ENCODE results near the gene PHLDA2.

The PHLDA2 gene

GRCh38 chr11:2885017-2885677 lies 44.1 kb downstream of the PHLDA2 start:
- peak overlapping the region; percentile 29 for H3K27ac ChIP-seq (ENCODE audit: low read depth, low read length, severe bottlenecking)
- peak overlapping the region; percentile 69 for H3K4me3 ChIP-seq (ENCODE audit: extremely low read depth, insufficient read depth, low read length, poor library complexity, severe bottlenecking)
- 0 to 2% methylated on average over 80 of the region's 80 CpGs for WGBS, 2 experiments (ENCODE audit: insufficient coverage in 2 of 2)
- H3K9me3 ChIP-seq (ENCODE audit: control insufficient read depth, low read length), result no peaks in the 10 kb centered on the region
- H3K4me1 ChIP-seq (ENCODE audit: control insufficient read depth, insufficient read depth, low read length, poor library complexity, severe bottlenecking), result peaks cover 16% of the 10 kb centered on the region
- peaks cover 10% of the 10 kb centered on the region for H3K36me3 ChIP-seq (ENCODE audit: control insufficient read depth, insufficient read depth, low read length)

GRCh38 chr11:2883979-2884815 lies 45.0 kb downstream of the PHLDA2 start:
- WGBS, 2 experiments (ENCODE audit: insufficient coverage in 2 of 2), result 0 to 1% methylated on average over 72 to 103 of the region's 119 CpGs
- H3K36me3 ChIP-seq (ENCODE audit: control insufficient read depth, insufficient read depth, low read length), result peaks cover 10% of the 10 kb centered on the region
- peak overlapping the region; percentile 75 for H3K4me3 ChIP-seq (ENCODE audit: extremely low read depth, insufficient read depth, low read length, poor library complexity, severe bottlenecking)
- no peaks in the 10 kb centered on the region for H3K9me3 ChIP-seq (ENCODE audit: control insufficient read depth, low read length)
- peak overlapping the region; percentile 45 for H3K27ac ChIP-seq (ENCODE audit: low read depth, low read length, severe bottlenecking)
- peaks cover 16% of the 10 kb centered on the region for H3K4me1 ChIP-seq (ENCODE audit: control insufficient read depth, insufficient read depth, low read length, poor library complexity, severe bottlenecking)

DNA sequence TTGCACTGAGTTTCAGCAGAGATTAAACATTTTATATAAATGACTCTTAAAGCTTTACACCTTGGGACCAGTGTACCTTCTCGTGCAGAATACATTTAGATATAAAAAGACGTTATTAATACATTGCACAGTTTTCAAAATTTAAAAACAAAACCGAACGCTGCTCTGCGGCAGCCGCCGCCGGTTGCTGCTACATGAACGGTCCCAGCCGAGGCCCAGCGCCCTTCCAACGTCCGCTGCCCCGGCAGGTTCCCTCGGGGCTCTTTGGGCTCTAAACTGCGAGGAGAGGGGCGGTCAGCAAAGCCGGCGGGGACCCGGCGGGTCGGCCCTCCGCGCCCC lies 45.6 kb downstream of the PHLDA2 start:
- Histone ChIP-seq H3K4me1 (ENCODE audit: control insufficient read depth, insufficient read depth, low read length, poor library complexity, severe bottlenecking) (peaks cover 16% of the 10 kb centered on the region), H3K9me3 (ENCODE audit: control insufficient read depth, low read length) (no peaks in the 10 kb centered on the region), H3K4me3 (ENCODE audit: extremely low read depth, insufficient read depth, low read length, poor library complexity, severe bottlenecking) (peak overlapping the region; percentile 75), H3K36me3 (ENCODE audit: control insufficient read depth, insufficient read depth, low read length) (peaks cover 10% of the 10 kb centered on the region), H3K27ac (ENCODE audit: low read depth, low read length, severe bottlenecking) (no peak overlapping the region)
- WGBS, 2 experiments (ENCODE audit: insufficient coverage in 2 of 2), result 6% methylated on average over 20 to 22 of the region's 24 CpGs

DNA sequence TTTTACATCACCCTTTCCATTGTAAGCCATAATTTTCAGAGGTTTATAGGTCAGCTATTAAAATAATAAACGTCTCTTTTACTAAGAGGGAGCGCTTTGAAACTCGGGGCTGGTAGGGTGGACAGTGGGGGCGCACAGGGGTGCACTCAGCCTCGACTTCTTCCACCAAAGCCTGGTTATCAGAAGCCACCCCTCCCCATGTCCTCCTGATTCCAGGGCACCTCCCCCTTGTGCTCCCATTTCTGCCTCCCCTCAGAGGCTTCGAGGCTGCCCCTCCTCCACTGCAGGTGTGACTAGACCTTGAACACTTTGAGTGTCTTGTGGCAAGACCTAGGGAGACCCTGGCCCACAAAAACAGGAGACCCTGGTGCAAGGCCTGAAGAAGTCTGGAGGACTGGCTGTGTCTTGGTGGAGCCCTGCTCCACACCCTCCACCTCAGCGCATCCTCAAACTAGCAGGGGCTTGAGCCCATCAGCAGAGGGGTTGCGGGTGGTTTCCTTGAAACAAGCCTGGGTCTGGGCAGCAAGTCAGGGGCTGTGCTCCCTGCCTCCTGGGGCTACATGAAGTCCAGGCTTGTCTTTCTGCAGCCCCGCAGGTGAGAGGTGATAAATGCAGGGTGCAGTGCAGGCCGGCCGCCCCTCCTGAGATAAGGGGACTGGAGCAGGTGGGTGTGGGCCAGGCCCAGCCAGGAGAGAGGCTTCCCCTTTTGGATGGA lies 46.7 kb downstream of the PHLDA2 start:
- Histone ChIP-seq H3K27ac (ENCODE audit: low read depth, low read length, severe bottlenecking) (no peak overlapping the region), H3K9me3 (ENCODE audit: control insufficient read depth, low read length) (no peaks in the 10 kb centered on the region), H3K36me3 (ENCODE audit: control insufficient read depth, insufficient read depth, low read length) (peaks cover 10% of the 10 kb centered on the region), H3K4me3 (ENCODE audit: extremely low read depth, insufficient read depth, low read length, poor library complexity, severe bottlenecking) (peak overlapping the region; percentile 75), H3K4me1 (ENCODE audit: control insufficient read depth, insufficient read depth, low read length, poor library complexity, severe bottlenecking) (peaks cover 16% of the 10 kb centered on the region)
- WGBS, 2 experiments (ENCODE audit: insufficient coverage in 2 of 2), result 84 to 85% methylated on average over 9 to 11 of the region's 11 CpGs

GRCh38 chr11:2881981-2882375 lies 47.2 kb downstream of the PHLDA2 start:
- H3K27ac ChIP-seq (ENCODE audit: low read depth, low read length, severe bottlenecking), result no peak overlapping the region
- 84 to 86% methylated on average over 7 to 10 of the region's 12 CpGs for WGBS, 2 experiments (ENCODE audit: insufficient coverage in 2 of 2)
- H3K9me3 ChIP-seq (ENCODE audit: control insufficient read depth, low read length), result no peaks in the 10 kb centered on the region
- peaks cover 10% of the 10 kb centered on the region for H3K36me3 ChIP-seq (ENCODE audit: control insufficient read depth, insufficient read depth, low read length)
- no peak overlapping the region for H3K4me3 ChIP-seq (ENCODE audit: extremely low read depth, insufficient read depth, low read length, poor library complexity, severe bottlenecking)
- H3K4me1 ChIP-seq (ENCODE audit: control insufficient read depth, insufficient read depth, low read length, poor library complexity, severe bottlenecking), result peaks cover 11% of the 10 kb centered on the region

GRCh38 chr11:2881076-2881980 lies 47.9 kb downstream of the PHLDA2 start:
- H3K27ac ChIP-seq (ENCODE audit: low read depth, low read length, severe bottlenecking), result no peak overlapping the region
- 93 to 94% methylated on average over 16 to 18 of the region's 19 CpGs for WGBS, 2 experiments (ENCODE audit: insufficient coverage in 2 of 2)

GRCh38 chr11:2880646-2881045 lies 48.6 kb downstream of the PHLDA2 start:
- H3K27ac ChIP-seq (ENCODE audit: low read depth, low read length, severe bottlenecking), result no peak overlapping the region
- WGBS, 2 experiments (ENCODE audit: insufficient coverage in 2 of 2), result 80 to 90% methylated on average over 5 to 6 of the region's 7 CpGs

More at GRCh38 chr11:2881076-2881980, 47.9 kb downstream of the PHLDA2 start:
- Histone ChIP-seq H3K4me3 (ENCODE audit: extremely low read depth, insufficient read depth, low read length, poor library complexity, severe bottlenecking) (no peak overlapping the region), H3K4me1 (ENCODE audit: control insufficient read depth, insufficient read depth, low read length, poor library complexity, severe bottlenecking) (peaks cover 5% of the 10 kb centered on the region), H3K36me3 (ENCODE audit: control insufficient read depth, insufficient read depth, low read length) (peaks cover 10% of the 10 kb centered on the region), H3K9me3 (ENCODE audit: control insufficient read depth, low read length) (no peaks in the 10 kb centered on the region)

DNA sequence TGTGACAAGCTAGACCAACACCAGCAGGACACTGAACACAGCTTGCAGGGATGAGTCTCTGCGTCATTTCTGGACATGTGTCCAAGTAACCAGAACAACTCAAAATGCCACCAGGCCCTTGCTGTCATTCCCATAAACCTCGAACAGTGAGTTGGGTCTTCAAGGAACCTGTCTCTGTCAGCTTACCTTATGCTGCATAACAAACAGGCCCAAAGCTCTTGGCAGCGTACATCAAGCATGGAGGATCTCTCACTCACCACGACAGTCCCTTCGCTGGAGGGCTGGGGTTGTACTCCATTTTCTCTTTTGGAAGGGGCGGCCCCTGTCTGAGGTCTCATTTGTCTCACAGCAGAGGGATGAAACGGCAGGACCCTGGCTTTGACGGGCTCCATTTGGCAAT lies 50.4 kb downstream of the PHLDA2 start:
- WGBS, 2 experiments (ENCODE audit: insufficient coverage in 2 of 2), result 95 to 98% methylated on average over 8 of the region's 8 CpGs
- Histone ChIP-seq H3K4me1 (ENCODE audit: control insufficient read depth, insufficient read depth, low read length, poor library complexity, severe bottlenecking) (peaks cover 4% of the 10 kb centered on the region), H3K9me3 (ENCODE audit: control insufficient read depth, low read length) (peaks cover 8% of the 10 kb centered on the region), H3K36me3 (ENCODE audit: control insufficient read depth, insufficient read depth, low read length) (peaks cover 10% of the 10 kb centered on the region), H3K4me3 (ENCODE audit: extremely low read depth, insufficient read depth, low read length, poor library complexity, severe bottlenecking) (no peak overlapping the region), H3K27ac (ENCODE audit: low read depth, low read length, severe bottlenecking) (no peak overlapping the region)

More at GRCh38 chr11:2880646-2881045, 48.6 kb downstream of the PHLDA2 start:
- Histone ChIP-seq H3K9me3 (ENCODE audit: control insufficient read depth, low read length) (no peaks in the 10 kb centered on the region), H3K4me3 (ENCODE audit: extremely low read depth, insufficient read depth, low read length, poor library complexity, severe bottlenecking) (no peak overlapping the region), H3K4me1 (ENCODE audit: control insufficient read depth, insufficient read depth, low read length, poor library complexity, severe bottlenecking) (peaks cover 4% of the 10 kb centered on the region), H3K36me3 (ENCODE audit: control insufficient read depth, insufficient read depth, low read length) (peaks cover 10% of the 10 kb centered on the region)
